GM11168 (cell line): ENCODE results near the gene TRIM67.
"Not testable (repeated sequence)": the region's sequence is repeated elsewhere in the genome, so short reads cannot be mapped to it uniquely, and the experiment has no call there.

Experiments used
- in situ Hi-C: fragments of 300-500 bp; cut with MboI; formaldehyde crosslinking; loops from one replicate; pipeline ENCODE4 v1.12.0; 2022; ENCODE audit warnings: low sequenced_read_pairs; ENCODE audit not compliant: unreplicated experiment

The TRIM67 gene

DNA sequence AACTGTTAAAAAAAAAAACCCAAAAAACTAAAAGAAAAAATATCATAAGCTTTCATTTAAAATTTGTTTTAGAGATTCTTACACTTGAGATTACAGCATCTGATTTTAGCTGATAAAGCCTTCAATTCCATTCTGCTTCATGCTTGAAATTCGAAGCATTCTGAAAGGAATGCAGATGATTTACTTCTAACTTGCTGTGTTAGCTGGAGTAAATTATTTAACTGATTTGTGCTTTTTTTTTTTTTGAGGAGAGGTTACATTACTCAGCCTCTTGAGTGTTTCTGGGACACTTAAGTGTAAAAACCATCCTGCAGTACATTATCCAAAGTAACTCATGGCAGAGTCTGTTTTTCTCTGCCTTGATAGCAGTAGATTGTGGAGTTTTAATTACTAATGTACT is 4.5 kb upstream of the TRIM67 start:
- in situ Hi-C loops = no loop called here

DNA sequence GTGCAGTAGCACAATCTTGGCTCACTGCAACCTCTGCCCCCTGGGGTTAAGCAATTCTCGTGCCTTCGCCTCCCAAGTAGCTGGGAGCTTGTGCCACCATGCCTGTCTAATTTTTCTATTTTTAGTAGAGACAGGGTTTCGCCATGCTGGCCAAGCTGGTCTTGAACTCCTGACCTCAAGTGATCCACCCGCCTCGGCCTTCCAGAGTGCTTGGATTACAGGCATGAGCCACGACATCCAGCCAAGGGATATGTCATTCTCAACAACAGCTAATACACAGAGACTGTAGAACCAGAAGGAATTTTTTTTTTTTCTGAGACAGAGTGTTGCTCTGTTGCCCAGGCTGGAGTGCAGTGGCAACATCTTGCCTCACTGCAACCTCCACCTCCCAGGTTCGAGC is 3.7 kb upstream of the TRIM67 start:
- in situ Hi-C loops = not testable (repeated sequence)

DNA sequence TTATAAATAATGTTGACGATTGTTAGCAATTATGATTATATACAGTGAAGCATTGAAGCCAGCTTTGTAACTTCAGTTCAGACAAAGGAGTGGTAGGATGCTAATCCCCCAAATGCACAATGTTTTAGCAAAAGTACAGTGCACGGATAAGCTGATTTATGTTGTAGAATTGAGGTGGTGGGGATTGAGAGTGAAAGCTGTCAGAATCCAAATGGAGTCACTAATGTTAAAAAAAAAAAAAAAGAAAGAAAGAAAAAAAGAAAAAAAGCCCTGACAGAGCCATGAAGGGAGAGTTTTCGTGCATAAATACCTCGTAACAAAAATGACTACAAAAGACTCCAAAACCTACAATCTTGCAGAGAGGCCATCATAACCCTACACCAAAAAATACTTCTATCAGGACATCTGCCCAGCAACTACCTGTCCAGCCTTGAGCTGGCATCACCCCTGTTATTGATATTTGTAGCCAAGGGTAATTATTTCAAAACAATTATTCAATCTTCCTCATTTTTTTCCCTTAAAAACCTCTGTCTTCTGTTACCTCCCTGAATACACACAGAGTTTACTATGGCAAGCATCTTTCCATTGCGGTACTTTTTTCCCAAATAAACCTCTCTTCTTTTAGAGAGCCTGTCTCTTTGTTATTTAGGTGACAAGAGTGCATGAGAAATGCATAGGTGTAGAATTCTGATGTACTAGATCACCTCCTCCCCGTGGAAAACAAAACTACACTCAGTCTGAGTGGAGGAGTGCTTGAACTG is 2.5 kb upstream of the TRIM67 start:
- in situ Hi-C loops = no loop called here

DNA sequence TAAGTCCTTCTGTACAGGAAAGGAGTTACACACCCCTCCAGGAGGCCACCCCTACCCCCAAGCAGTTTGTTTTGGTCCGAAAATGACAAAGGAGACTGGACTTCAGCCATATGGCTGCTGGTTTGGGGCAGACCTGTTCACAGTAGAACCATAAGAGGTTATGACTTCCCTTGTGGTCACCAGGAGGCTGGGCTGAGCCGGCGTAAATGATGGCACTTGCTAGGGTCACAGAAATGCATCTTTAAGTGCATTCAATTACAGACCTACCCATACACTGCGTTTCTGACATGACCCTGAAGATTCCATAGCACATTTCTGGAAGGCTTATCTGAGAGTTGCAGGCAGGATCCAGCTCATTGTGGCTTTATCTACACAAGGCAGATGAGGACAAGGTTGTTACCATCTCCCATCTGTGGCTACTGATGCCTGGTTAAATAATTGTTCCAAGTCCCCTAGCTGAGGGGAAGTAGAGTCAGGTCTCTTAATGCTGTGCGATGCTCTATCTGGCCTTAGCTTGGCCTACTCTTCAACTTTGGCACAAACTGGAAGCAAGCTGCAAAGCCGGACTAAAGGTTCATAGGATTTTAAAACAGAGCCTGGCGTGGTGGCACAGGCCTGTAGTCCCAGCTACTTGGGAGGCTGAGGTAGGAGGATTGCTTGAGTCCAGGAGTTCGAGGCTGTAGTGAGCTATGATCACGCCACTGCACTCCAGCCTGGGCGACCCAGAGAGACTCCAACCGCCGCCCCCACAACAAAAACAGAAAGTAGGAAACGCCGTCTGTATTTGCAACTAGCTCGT is 1.7 kb upstream of the TRIM67 start:
- in situ Hi-C loops = no loop called here

DNA sequence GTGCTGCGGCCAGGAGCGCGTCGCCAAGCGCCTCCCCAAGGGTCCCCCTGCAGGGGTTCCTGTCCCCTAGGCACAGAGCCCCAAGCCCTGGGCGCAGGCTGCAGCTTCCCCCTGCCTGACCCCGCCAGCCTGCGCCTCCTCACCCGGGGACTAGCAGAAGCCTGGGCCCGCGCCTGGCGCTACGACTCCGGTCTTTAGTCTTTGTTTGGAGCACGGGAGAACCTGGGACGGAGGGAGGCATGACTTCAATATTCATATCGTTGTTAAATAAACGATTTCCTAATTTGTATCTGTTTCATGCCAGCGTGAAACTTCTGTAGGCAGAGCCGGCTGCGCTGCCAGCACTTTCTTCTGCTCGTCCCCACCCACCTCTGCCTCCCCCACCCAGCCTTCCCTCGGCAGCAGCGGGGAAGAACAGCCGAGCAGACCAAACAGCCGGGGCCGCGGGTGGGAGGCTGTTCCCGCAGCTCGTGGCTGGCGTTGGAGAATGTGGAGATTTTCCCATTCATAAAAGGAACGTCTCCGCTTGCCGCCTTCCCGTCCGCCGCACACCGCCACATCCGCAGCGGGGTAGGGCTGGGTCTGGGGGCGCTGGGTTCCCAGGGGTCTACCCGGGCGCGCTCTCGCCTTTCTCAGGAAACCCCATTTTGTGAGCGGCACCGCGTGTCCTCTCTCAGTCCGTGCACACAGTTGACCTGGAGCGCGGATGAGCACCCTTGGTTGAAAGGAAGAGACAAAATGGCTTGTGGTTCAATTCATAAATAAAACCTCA is 777 bp upstream of the TRIM67 start:
- in situ Hi-C loops = no loop called here

DNA sequence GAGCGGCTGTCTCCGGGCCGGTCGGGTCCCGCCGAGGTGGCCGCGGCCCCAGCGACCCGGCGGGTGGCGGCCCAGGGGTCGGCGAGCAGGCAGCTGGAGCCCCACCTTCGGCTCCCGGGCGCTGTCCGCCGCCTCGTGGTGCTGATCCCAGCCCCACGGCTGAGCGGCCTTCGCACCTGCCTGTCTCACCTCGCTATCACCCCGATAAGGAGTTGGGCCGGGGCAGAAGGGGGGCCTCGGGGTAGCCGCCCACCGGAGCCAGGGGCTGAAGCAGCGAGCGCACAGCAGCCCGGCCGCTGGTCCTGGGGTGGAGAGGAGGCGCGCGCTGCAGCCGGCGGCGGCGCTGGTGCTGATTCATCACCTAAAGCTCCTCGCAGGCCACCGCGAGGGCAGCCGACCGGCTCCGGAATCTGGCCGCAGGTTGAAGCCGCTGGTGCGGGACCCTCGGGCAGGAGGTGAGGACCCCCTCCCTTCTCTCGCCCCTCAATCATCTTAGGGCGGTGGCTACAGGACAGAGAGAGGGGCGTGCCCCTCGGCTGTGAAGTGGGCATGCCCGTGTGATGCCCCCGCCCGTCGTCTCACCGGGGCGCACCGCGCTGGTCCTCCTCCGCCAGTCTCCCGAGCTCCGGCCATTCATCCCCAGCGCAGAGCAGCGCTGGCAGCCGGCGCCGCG is 575 bp downstream of the TRIM67 start:
- in situ Hi-C loops = no loop called here

DNA sequence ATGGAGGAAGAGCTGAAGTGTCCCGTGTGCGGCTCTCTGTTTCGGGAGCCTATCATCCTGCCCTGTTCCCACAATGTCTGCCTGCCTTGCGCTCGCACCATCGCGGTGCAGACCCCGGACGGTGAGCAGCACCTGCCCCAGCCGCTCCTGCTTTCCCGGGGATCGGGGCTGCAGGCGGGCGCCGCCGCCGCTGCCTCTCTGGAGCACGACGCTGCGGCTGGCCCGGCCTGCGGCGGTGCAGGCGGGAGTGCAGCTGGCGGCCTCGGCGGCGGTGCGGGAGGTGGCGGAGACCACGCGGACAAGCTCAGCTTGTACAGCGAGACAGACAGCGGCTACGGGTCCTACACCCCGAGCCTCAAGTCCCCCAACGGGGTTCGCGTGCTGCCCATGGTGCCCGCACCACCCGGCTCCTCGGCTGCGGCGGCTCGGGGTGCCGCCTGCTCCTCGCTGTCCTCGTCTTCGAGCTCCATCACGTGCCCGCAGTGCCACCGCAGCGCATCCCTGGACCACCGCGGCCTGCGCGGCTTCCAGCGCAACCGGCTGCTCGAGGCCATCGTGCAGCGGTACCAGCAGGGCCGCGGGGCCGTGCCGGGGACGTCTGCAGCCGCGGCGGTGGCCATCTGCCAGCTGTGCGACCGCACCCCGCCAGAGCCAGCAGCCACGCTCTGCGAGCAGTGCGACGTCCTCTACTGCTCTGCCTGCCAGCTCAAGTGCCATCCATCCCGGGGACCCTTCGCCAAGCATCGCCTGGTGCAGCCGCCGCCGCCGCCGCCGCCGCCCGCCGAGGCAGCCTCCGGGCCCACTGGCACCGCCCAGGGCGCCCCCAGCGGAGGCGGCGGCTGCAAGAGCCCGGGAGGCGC is 1.3 kb downstream of the TRIM67 start:
- in situ Hi-C loops = no loop called here

DNA sequence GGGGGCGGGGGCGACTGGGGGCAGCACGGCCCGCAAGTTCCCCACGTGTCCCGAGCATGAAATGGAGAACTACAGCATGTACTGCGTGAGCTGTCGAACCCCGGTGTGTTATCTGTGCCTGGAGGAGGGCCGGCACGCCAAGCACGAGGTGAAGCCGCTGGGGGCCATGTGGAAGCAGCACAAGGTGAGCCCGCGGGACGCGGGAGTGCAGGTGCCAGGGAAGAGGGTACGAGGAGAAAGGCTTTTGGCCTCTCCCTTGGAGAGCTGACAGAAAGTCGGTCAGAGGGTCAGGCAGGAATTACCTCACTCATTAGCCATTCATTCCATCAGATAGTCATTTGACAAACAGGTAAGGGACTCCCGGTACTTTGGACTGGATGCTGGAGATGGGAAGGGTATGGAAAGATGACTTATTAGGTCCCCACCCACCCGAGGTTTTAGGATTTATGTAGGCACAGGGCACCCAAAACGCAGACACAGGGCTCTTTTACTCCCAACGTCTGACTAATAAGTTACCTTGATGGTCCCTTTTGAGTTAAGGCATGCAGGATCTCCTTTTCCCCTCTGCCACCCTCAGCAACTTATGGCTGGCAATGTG is 2.1 kb downstream of the TRIM67 start:
- in situ Hi-C loops = no loop called here

DNA sequence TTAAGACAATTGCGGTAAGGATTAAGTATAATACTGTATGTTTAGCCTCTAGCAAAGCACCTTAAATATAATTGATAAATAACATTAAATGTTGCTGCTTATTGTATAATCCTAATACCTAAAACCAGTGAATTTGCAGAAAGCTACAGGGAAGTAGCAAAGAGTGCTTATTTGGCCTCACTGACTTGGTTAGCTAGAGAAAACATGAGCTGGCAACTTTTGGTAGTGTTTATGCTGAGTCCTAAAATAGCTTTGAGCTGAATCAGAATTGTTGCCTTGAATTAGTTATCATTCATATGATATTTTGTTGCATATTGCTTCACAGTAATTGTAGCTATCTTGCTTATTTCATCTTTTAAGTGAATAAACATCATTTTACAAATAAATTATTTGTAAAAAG is 3.5 kb downstream of the TRIM67 start:
- in situ Hi-C loops = no loop called here

DNA sequence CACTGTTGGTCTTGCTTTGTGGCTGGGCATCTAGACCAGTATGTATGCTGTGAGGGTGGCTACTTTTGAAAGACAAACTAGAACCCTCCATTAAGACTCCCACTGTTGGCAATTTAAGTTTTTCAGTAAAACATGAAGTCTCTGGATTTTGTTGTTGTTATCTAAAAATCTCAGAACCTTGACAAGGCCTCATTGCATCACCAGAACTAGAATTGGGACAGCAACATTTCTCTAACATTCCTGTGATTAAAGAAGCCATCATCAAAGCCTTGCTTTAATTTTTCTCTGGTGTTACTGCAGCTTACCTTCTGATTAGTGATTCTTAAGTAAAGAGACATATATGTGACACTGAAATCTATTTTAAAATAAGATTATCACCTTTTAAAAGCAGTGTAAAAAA is 4.5 kb downstream of the TRIM67 start:
- in situ Hi-C loops = no loop called here

DNA sequence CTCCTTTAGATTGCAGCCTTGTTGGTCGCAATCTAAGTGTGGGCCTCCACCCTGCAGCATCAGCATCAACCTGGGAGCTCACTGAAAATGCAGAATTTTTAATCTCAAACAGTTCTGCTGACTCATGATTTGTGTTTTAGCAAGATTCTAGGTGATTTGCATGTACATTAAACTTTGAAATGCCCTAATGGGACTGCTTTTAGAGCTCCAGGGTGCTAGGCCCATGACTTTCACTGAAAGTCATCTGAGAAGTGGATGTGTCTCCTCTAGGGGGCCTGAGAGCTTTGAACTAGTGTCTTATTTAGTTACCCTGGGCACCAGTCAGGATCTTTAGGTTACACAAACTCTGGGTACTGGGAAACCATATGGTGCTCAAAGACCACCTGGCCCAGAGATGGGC is 9.0 kb downstream of the TRIM67 start:
- in situ Hi-C loops = no loop called here

DNA sequence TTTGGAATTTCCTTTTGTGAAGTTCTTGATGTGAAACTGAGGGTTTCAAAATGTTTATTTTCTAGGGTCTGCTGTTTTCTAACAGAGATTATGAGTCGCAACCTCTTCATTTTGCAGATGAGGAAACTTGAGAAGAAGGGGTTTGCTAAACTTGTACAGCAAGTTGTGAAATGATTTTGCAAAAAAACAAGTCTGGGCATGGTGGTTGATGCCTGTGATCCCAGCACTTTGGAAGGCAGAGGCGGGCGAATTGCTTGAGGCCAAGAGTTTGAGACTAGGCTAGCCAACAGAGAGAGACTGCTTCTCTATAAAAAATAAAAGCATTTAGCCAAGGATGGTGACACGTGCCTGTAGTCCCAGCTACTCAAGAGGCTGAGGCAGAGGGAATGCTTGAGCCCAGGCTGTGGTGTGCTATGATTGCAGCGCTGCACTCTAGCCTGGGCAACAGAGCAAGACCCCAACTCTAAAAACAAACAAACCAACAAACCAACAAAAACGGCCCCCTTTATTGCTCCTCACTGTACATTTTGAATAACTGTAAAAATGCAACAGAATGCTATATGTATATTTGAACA is 9.9 kb downstream of the TRIM67 start:
- in situ Hi-C loops = no loop called here

DNA sequence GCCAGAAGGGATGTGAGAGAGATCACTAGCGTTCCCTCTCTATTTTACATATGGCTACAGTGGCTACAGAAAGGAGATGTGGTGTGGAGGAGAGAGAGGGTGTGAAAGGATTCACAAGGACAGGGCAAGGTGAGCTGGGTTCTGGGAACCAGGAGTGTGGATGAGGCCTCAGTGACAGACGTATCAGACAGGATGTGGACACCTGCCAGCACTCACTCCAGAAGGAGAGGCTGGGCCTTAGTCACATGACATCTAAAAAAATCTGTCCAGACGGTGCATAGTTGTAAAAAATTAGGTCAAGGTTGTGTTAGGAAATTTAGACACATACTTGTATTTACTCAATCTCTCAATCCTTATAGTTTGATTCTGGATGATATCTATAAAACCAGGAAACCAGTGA is 10.6 kb downstream of the TRIM67 start:
- in situ Hi-C loops = no loop called here

DNA sequence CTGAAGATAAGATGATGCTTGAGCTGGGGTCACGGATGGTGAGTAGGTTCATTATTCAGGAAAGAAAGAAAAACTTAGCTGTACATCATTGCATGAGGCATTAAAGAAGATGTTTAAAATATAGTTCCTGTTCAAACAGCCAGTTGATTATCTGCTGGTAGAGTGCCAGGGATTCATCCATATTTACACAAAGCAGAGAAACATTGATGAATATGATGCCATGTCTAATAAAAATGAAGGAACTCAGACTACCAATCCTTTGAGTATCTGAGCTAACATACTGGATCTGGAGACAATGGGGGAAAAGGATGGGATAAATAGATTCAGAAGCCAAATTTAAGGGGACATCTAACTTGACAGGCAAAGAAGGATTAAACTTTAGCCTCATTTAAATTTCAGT is 14.6 kb downstream of the TRIM67 start:
- in situ Hi-C loops = no loop called here

DNA sequence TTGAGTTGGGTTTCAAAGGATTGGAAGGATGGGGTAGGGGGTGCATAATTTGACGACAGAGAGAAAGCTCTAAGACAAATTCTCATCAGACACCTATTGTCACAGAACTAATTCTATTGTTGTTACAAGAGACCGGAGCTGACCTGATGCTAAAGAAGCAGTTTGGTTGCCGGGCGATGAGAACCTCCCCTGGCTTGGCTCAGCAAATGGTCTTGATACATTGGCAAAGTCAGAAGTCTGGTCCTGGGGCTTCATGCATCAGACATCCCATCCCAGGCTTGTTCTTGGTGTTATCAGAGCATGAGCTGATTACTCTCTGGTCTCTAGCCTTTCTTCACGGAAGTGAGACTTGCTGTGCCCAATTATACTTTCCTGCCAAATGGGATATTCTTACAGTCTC is 15.4 kb downstream of the TRIM67 start:
- in situ Hi-C loops = no loop called here

DNA sequence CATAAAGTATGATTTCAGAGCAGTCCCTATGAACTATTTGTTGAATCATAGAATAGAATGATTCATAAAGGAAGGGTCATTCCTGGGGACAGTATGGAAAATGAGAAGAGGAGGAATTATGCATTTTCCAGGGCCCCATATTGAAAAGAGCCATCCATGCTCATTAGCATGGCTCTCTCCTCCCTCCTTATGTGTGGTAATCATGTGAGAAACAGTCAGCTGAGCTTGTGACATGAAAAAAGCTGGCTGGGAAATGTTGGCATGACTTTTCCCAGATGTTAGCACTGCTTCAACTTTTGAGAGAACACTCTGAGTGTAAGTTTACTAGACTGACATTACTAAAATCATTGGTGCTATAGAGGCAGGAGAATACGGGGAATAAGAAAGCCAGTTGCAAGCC is 16.1 kb downstream of the TRIM67 start:
- in situ Hi-C loops = no loop called here

DNA sequence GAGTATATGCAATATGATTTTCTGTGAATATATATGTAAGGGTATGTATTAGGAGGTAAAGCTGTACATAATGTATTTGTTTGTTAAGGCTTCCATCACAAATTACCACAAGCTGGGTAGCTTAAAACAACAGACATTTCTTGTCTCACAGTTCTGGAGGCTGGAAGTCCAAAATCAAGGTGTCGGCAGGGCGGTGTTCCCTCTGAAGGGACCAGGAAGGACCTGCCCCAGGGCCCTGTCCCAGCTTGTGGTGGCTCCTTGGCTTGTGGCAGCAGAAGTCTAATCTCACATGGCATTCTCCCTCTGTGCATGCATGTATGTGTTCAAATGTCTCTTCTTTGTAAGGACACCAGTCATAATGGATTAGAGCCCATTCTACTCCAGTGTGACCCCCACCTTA is 17.1 kb downstream of the TRIM67 start:
- in situ Hi-C loops = no loop called here

DNA sequence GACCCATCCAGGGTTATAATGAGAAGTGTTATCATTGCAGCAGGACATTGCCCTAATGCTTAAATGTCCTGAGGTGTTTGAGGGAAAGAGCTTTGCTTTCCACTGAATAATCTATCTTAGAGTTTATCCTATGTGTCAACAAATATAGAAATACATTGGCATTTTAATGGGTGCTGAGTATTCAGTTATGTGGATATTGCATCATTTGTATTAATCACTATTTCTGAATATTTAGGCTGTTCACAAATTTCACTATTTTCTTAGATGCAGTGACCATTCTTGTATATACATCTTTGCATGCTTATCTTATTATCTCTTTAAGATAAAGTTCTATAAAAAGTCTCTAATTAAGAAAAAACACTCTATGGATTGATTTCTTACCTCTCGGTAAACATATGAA is 18.2 kb downstream of the TRIM67 start:
- in situ Hi-C loops = no loop called here

DNA sequence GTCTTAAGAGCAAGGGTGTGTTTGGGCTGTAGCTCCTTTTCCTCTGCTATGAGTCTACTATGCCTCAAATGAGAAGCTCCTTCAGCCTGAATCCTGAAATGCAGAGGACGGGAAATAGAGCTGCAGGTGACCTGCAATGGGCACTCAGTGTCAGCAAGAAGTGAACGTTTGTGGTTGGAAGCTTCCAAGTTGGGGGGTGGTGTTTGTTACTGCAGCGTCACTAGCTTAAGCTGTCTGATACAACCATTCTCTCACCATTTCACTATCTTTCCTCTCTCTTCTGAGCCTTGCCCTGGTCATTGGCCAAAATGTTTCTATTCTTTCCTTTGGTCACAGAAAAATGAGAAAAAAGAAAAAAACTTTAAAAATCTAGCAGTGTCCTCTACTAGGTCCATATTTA is 19.4 kb downstream of the TRIM67 start:
- in situ Hi-C loops = no loop called here
